NCI-H2171 (cell line): ENCODE results near the gene PUM2.

Experiments used
- DNase-seq: peaks from one replicate; lab custom pipeline; 2025; lab: John Stamatoyannopoulos, UW

Gene PUM2

DNA sequence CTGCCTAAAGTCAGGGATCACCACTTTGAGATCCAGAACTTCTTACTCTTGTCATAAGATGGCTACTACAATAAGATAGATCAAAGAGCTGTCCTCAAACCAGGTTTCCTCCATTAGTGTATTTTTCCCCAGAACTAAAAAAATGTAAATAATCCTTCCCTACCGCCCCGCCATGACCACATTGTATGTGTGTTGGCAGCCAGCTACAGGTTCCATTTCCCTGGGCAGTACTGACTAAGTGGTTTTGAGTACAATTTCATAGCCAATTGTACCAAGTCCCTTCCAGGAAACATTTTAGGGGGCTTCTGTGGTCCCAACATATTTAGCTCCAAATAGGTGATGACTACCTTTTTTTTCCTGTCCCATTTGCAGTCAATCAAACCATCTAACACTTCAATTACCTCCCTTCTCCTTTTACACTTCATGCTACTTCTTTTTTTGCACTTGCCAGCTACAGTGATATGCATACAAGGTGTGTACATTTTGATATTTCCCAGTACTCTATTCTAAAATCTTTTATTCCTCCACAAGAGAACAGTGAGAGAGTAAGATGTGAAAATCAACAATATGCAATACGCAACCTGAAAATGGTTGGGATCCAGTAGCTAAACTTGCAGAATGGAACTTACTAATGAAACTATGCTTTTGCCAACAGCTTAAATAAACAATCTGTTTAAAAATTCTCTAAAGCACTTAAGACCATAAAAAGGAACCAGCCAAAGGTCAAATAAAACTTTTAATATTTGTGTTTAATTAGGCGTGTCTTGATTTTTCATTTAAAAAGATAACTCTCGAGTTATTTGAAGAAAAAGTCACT lies 3.9 kb downstream of the PUM2 start:
- no peak for DNase-seq

DNA sequence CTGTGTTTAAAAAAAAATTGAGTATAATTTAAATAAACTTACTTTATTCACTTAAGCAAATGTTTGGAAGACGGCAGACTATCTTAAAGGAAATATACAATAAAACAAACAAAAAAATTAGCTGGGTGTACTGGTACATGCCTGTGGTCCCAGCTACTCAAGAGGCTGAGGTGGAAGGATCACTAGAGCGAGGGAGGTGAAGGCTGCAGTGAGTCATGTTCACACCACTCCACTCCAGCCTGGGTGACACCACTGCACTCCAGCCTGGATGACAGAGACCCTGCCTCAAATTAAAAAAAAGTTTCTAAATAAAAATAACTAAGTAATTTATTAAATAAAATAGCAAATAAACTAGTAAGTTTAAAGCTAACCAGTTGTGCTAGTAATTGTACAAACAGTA lies 7.5 kb downstream of the PUM2 start:
- no peak for DNase-seq

GRCh38 chr2:20339012-20339411 lies 11.6 kb downstream of the PUM2 start:
- no peak for DNase-seq

DNA sequence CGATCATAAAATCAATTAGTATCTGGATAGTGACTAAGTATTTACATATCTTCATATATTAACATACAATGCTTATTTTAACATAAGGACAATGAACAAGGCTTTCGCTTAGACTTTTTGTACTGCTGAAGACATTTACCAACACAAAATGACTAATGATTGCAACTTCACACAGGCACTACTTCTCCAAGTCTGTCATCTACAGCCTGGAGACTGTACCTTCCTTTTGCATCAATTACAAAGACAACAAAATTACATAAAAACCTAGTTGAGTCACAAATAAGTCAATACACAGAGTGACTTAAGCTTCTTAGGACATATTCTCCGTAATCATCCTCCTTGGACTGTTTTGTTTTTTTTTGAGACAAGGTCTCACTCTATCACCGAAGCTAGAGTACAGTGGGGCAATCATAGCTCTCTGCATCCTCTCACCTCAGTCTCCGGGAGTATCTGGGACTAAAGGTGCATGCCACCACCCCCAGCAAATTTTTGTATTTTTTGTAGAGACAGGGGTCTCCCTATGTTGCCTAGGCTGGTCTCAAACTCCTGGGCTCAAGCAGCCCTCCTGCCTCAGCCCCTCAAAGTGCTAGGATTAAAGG lies 15.9 kb downstream of the PUM2 start:
- DNase-seq, result no peak

- no peak for DNase-seq
These were observed 16.9 kb downstream of the PUM2 start for GRCh38 chr2:20333738-20334137.

GRCh38 chr2:20330192-20330591 lies 20.5 kb downstream of the PUM2 start:
- DNase-seq, result no peak

- DNase-seq, result no peak
These were observed 23.3 kb downstream of the PUM2 start for GRCh38 chr2:20327370-20327769.

DNA sequence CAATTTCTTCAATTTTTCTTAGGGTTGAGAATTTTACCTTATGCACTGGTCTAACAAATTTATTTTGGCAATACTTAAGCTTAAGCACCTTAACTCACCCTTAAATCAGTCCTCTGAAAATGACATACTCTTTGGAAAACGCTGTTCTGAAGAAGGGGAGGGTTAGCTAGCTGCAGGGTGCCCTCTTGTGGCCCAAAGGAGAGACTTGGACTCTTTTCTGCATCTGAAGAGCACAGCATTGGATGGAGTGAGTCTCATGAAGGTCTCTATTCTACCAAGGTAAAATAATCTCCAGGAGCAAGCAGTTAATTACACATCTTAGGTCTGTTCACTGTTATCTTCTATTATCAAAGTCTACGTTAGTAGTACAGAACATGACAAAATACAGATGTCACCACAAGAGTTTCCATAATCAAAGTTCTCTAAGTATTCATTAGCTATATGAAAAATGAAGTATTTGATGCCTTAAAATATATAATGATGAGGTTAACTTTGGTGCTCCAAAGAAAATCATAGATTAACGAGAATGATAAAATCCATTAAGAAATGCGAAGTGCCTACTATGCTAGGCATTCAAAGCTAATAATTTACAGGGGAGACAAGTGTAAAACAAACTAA lies 24.4 kb downstream of the PUM2 start:
- DNase-seq, result peak; percentile 55

- no peak for DNase-seq
These were observed 27.9 kb downstream of the PUM2 start for GRCh38 chr2:20322527-20323300.

GRCh38 chr2:20317690-20318089 lies 33.0 kb downstream of the PUM2 start:
- no peak for DNase-seq

GRCh38 chr2:20317197-20317596 lies 33.4 kb downstream of the PUM2 start:
- DNase-seq, result no peak

GRCh38 chr2:20314562-20315501 lies 35.8 kb downstream of the PUM2 start:
- no peak for DNase-seq

- no peak for DNase-seq
These were observed 37.0 kb downstream of the PUM2 start for GRCh38 chr2:20313659-20314058.

GRCh38 chr2:20309001-20309400 lies 41.6 kb downstream of the PUM2 start:
- no peak for DNase-seq

GRCh38 chr2:20307311-20307710 lies 43.3 kb downstream of the PUM2 start:
- no peak for DNase-seq

GRCh38 chr2:20304411-20304810 lies 46.2 kb downstream of the PUM2 start:
- DNase-seq, result no peak

- no peak for DNase-seq
These were observed 46.7 kb downstream of the PUM2 start for GRCh38 chr2:20303966-20304365.

DNA sequence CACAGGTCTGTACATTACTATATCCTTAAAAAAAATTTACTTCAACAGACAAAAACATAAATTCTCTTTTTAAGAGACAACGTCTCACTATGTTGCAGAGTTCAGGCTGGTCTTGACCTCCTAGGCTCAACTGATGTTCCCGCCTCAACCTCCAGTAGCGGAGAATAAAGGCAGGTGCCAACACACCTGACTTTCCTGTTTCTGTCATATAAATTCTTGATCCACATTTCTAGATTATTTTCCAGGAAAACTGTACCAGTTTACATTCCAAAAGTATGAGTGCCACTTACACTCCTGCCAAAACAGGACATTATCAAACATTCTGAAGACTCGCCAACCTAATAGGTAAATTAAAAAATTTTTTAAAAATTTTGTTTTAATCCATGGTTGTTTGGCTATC lies 48.6 kb downstream of the PUM2 start:
- DNase-seq, result no peak

- no peak for DNase-seq
These were observed 50.0 kb downstream of the PUM2 start for GRCh38 chr2:20300656-20301055.

DNA sequence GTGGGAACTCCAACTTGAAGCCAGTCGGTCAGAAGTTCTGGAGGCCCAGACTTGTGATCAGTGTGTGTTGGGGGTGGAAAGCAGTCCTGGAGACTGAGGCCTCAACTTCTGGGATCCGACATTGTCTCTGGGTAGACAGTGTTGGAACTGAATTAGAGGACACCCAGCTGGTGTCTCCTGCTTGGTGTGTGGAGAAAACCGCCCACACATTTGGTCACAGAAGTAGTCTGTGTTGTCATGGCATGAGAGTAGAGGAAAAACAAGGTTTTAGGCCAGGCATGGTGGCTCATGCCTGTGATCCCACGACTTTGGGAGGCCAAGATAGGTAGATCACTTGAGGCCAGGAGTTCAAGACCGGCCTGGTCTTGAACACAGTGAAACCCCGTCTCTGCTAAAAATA lies 51.5 kb downstream of the PUM2 start:
- no peak for DNase-seq

GRCh38 chr2:20294231-20294630 lies 56.4 kb downstream of the PUM2 start:
- DNase-seq, result no peak
